Esophagus squamous epithelium (tissue), 5 donors: ENCODE measurements around the gene TIE1. TPM values are rescaled to one million over a fixed set of nuclear protein-coding genes. Genes with fewer than 3 reads are reported as not detected.

Experiments
- DNase-seq: peaks from one replicate; lab custom pipeline; 2025; lab: John Stamatoyannopoulos, UW
- H3K27ac ChIP-seq, 4 donors: fragments of 200-600 bp; sonication (generic); one replicate each; pipeline ENCODE4 v1.5.1; 2016 to 2019; ENCODE audit warnings: mild to moderate bottlenecking in 1 of 4
- H3K27me3 ChIP-seq, 4 donors: fragments of 200-600 bp; sonication (generic); 1 replicate in 3 of 4; 2 replicates in 1 of 4; pipeline versions ENCODE4 v1.5.1 to v1.6.0; 2017 to 2021; ENCODE audit warnings: antibody characterized with exemption in 1 of 4
- H3K36me3 ChIP-seq, 3 donors: fragments of 200-600 bp; sonication (generic); one replicate each; pipeline ENCODE4 v1.5.1; 2016 to 2019
- H3K4me1 ChIP-seq, 3 donors: fragments of 200-600 bp; sonication (generic); one replicate each; pipeline ENCODE4 v1.5.1; 2017 to 2019
- H3K4me3 ChIP-seq, 4 donors: fragments of 200-600 bp; sonication (generic); 1 replicate in 3 of 4; 2 replicates in 1 of 4; pipeline ENCODE4 v1.5.1; 2016 to 2019; ENCODE audit warnings: mild to moderate bottlenecking in 2 of 4, moderate library complexity in 1 of 4
- H3K9me3 ChIP-seq, 3 donors: fragments of 200-600 bp; sonication (generic); one replicate each; pipeline ENCODE4 v1.5.1; 2016 to 2019
- CTCF ChIP-seq, 6 experiments: fragments of 450-650 bp in 4 of 6; fragments of 200-600 bp in 2 of 6; sonication (generic) in 2 of 6; IDR thresholded peaks; one replicate each; pipeline ENCODE4 v1.5.1; 2016 to 2019; ENCODE audit warnings: antibody characterized with exemption in 6 of 6, mild to moderate bottlenecking in 4 of 6, moderate library complexity in 4 of 6
- POLR2A ChIP-seq, 4 donors: fragments of 450-650 bp; IDR thresholded peaks; one replicate each; pipeline ENCODE4 v1.6.1; 2017; ENCODE audit warnings: antibody characterized with exemption in 4 of 4, mild to moderate bottlenecking in 4 of 4, moderate library complexity in 3 of 4
- WGBS, 2 donors: methylation state at CpG; one replicate each; pipeline ENCODE4 v1.1.5; 2018; 5-methylcytosine and 5-hydroxymethylcytosine counted together
- intact Hi-C: fragments of 100-400 bp; cut with DNase I; formaldehyde crosslinking; loops from one replicate; pipeline ENCODE4 v1.15.0; 2022
- total RNA-seq, 4 donors: library from RNA; depleted of rRNA; stranded (reverse); fragments of >200 nt; gene quantifications; one replicate each; pipeline ENCODE4 v1.1.0, GENCODE V29; 2016
- donor health status: DM: yes; HTN: yes; CAD: no.

Gene TIE1
- total RNA-seq, 4 donors from 2014 or later: 3.1 to 16.6 (median 5.9) TPM

GRCh38 chr1:43273708-43274107, 27.1 kb upstream of the TIE1 start:
- TF ChIP-seq CTCF (IDR thresholded peaks at IDR 0.05): no peak
- no peak for TF ChIP-seq POLR2A (IDR thresholded peaks at IDR 0.05)
- intact Hi-C loops: no loop called here
- Histone ChIP-seq H3K36me3 (no peaks in the 10 kb centered on the region), H3K27me3 (peaks cover 0 to 21% (median 0%) of the 10 kb centered on the region in 4 donors), H3K4me1 (peaks cover 7 to 40% (median 17%) of the 10 kb centered on the region in 3 donors), H3K4me3 (no peak overlapping the region), H3K9me3 (no peaks in the 10 kb centered on the region), H3K27ac (peak overlapping the region in 2 of 4 donors; percentile 13 to 44)
- no peak for DNase-seq
- 92 to 100% methylated on average over 5 to 6 of the region's 7 CpGs for WGBS, 2 donors

GRCh38 chr1:43274125-43274803, 26.5 kb upstream of the TIE1 start:
- Histone ChIP-seq H3K27ac (peak overlapping the region in 2 of 4 donors; percentile 13 to 44), H3K27me3 (peaks cover 0 to 21% (median 0%) of the 10 kb centered on the region in 4 donors)

DNA sequence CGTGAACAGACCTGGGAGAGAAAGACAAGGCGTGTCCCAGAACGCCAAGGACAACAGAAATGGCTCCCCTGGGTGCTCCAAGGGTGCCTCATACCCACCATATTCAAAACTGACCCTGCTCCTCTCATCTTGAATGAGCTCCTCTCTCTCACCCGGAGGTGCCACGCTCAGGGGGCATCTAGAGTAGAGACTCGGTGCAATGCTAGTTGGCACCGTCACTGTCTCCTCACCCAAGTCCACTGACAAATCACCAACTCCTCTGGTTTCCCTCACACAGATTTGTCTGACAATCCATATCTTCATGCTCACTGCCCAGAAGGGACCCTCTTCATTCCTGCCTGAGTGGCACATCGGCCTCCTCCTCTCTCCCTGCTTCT, 26.0 kb upstream of the TIE1 start:
- peaks cover 0 to 21% (median 0%) of the 10 kb centered on the region in 4 donors for H3K27me3 ChIP-seq
- 82 to 86% methylated on average over 8 of the region's 8 CpGs for WGBS, 2 donors
- intact Hi-C loops: no loop called here
- H3K9me3 ChIP-seq: no peaks in the 10 kb centered on the region
- H3K27ac ChIP-seq: peak overlapping the region in 1 of 4 donors; percentile 44
- no peak overlapping the region for H3K4me3 ChIP-seq
- H3K36me3 ChIP-seq: peaks cover 0 to 8% (median 0%) of the 10 kb centered on the region in 3 donors
- TF ChIP-seq POLR2A (IDR thresholded peaks at IDR 0.05) (no peak), CTCF (IDR thresholded peaks at IDR 0.05) (no peak)
- DNase-seq: no peak
- peaks cover 7 to 32% (median 17%) of the 10 kb centered on the region in 3 donors for H3K4me1 ChIP-seq

More at GRCh38 chr1:43274125-43274803, 26.5 kb upstream of the TIE1 start:
- WGBS, 2 donors: 43 to 45% methylated on average over 5 to 10 of the region's 11 CpGs
- Histone ChIP-seq H3K9me3 (no peaks in the 10 kb centered on the region), H3K36me3 (peaks cover 0 to 2% (median 0%) of the 10 kb centered on the region in 3 donors), H3K4me3 (no peak overlapping the region), H3K4me1 (peaks cover 7 to 37% (median 17%) of the 10 kb centered on the region in 3 donors)
- intact Hi-C loops: no loop called here
- no peak for DNase-seq
- TF ChIP-seq CTCF (IDR thresholded peaks at IDR 0.05): peak in 1 of 6 experiments; percentile 9
- no peak for TF ChIP-seq POLR2A (IDR thresholded peaks at IDR 0.05)

- no peak for DNase-seq
- peaks cover 5 to 20% (median 7%) of the 10 kb centered on the region in 3 donors for H3K4me1 ChIP-seq
Observed at GRCh38 chr1:43275826-43276620, 24.8 kb upstream of the TIE1 start.

More at GRCh38 chr1:43275826-43276620, 24.8 kb upstream of the TIE1 start:
- intact Hi-C loops: no loop called here
- TF ChIP-seq CTCF (IDR thresholded peaks at IDR 0.05) (no peak), POLR2A (IDR thresholded peaks at IDR 0.05) (no peak)
- Histone ChIP-seq H3K36me3 (peaks cover 0 to 8% (median 0%) of the 10 kb centered on the region in 3 donors), H3K27me3 (peaks cover 0 to 11% (median 0%) of the 10 kb centered on the region in 4 donors), H3K4me3 (no peak overlapping the region), H3K27ac (no peak overlapping the region), H3K9me3 (no peaks in the 10 kb centered on the region)
- WGBS, 2 donors: 83 to 88% methylated on average over 5 to 11 of the region's 12 CpGs
